Stimulated activated CD8-positive, alpha-beta memory T cell treated with anti-CD3 and anti-CD28 coated beads, Interleukin-15, amount 100 ng/mL, for 4 hours (primary cell): Measurements from ENCODE around the gene KCNAB1.
"Not testable (repeated sequence)": the region's sequence is repeated elsewhere in the genome, so short reads cannot be mapped to it uniquely, and the experiment has no call there.

Experiments used
- DNase-seq, 2 donors: peaks; one replicate each; pipeline ENCODE4 v3.0.0-alpha.2; 2020; ENCODE audit warnings: low read depth in 2 of 2

The KCNAB1 gene

DNA sequence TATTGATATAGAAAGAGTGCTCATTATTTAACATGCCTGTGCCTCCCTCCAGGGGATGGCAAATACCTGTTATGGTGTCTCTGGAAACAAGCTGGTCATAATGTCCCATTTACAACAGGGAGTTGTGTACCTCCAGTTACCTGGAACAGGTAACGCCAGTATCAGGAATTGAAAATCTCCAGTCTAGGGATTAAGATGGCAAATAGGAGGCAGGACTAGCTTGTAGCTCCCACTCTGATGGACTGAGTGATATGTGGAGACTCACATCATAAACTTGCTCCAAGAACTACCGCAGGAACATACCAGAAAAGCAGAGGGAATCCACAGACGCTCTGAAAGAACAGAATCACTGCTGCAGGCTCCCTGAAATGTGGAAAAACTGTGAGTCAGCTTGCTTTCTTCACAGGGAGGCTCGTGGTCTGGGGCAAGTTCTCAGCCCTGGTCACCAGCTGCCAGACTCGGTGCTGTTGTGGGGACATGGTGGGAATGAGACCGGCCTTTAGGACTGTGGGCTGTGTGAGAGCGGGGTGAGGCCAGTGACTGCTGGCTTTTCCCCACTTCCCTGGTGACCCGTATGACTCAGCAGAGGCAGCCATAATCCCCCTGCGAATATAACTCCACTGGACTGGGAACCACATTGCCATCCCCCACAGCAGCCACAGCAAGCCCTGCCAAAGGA, 97.4 kb downstream of the KCNAB1 start:
- no peak for DNase-seq

DNA sequence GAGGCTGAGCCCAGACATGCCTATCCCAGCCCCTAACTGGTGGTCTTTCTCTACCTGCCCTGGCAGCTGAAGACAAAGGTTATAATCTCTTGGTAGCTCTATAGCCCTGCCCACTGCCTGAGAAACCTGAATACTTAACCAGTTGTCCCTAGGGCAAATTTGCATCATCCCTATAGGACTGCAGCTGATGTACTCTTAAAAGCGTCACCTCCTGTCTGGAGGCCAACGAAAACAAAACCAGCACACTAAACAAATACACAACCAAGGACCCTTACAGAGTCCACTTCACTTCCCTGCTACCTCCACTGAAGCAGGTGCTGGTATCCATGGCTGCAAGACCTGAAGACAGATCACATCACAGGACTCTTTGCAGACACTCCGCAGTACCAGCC, 98.0 kb downstream of the KCNAB1 start:
- DNase-seq = no peak

DNA sequence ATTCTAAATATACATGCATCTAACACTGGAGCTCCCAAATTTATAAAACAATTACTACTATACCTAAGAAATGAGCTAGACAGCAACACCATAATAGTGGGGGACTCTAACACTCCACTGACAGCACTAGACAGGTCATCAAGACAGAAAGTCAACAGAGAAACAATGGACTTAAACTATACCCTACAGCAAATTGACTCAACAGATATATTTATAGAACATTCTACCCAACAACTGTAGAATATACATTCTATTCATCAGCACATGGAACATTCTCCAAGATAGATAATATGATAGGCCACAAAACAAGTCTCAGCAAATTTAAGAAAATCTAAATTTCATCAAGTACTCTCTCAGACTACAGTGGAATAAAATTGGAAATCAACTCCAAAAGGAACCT, 102.0 kb downstream of the KCNAB1 start:
- not testable (repeated sequence) for DNase-seq

DNA sequence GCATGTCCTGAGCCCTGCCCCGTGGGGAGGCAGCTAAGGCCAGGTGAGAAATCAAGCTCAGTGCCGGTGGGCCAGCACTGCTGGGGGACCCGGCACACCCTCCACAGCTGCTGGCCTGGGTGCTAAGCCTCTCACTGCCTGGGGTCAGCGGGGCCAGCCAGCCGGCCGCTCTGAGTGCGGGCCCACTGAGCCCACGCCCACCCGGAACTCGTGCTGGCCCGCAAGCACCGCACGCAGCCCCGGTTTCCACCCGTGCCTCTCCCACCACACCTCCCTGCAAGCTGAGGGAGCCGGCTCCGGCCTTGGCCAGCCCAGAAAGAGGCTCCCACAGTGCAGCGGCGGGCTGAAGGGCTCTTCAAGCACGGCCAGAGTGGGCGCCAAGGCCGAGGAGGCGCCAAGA, 103.7 kb downstream of the KCNAB1 start:
- DNase-seq = not testable (repeated sequence)

DNA sequence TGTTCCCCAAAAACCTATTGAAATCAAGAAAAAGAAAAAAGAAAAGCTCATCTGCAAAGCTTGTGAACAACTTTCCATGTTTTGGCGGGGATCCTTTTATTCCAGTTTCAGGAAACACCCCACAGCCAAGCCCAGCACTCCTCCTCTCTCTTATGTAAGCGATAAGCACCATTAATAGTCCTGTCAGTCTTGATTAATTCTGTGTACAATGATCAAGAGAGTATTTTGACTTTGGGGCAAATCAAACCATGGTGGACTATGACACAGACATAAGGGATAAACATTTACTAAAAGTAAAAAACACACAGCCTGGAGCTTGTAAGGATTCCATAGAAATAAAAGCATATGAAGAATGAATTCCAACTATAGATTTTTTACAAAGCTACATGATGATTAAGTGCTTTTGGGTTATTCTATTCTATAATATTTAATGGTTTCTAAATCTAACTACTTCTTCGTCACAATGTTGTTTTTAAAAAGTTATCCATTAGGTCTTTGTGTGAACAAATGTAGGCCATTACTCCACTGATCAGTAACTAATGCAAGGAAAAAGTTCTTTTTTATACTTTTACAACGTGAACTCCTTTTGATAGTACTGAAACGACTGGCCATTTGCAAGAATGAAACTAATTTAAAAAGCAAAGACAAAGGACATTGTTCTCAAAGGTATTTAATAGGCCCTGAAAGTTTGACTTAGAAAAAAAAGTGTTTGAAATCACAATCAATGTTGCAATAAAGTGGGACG, 106.5 kb downstream of the KCNAB1 start:
- DNase-seq = no peak

DNA sequence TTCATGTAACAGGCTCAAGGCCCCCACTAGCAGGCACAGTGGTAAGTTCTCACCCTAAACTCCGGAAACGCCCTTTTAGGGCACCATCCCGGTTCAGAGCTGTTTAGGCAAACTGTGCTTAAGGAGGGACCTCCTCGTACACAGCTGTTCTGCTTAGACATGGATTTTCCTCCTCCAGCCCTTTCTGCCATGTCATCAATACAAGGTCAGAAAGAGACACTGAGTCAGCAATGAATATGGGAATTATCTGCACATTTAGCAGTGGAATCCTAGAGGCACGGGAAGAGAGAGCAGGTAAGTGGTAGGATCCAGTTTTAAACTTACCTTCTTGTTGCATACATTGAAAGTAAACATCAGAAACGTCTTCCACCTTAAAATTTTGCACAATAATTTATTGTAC, 107.3 kb downstream of the KCNAB1 start:
- DNase-seq = no peak

DNA sequence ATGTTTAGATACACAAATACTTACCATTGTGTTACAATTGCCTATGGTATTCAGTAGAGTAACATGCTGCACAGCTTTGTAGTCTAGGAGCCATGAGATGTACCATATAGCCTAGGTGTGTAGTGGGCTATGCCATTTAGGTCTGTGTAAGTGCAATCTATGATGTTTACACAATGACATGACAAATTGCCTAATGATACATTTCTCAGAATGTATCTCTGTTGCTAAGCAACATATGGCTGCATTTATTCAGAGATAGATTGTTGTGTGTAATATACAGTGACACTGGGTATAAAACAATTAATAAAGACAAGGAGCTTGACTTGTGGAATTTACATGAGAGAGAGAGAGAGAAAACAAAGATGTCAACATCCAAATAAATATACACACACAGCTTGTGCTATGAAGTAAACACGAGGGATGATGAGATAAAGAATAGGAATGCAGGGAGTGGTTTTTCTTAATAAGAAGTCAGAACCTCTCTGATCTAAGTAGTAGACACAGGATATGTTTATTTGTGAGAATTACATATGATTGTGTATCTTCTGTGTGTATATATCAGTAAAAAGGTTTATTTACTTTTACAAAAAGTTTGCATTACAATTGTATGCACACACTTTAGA, 110.0 kb downstream of the KCNAB1 start:
- DNase-seq = no peak

DNA sequence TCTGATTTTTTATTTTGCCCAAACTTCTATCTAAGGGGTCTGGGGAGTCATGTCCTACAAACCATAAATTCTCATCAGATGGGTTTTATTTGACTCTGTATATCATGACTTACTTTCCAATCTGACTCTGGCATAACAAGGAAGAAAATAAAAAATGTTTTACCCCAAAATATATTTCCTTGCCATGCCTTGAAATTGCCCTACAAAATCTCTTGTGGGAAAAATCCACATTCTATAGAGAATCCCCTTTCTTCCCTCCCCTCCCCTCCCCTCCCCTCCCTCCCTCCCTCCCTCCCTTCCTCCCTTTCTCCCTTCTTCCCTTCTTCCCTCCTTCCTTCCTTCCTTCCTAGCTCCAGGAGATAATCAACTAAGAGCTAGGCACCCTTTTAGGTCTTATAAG, 110.8 kb downstream of the KCNAB1 start:
- not testable (repeated sequence) for DNase-seq

DNA sequence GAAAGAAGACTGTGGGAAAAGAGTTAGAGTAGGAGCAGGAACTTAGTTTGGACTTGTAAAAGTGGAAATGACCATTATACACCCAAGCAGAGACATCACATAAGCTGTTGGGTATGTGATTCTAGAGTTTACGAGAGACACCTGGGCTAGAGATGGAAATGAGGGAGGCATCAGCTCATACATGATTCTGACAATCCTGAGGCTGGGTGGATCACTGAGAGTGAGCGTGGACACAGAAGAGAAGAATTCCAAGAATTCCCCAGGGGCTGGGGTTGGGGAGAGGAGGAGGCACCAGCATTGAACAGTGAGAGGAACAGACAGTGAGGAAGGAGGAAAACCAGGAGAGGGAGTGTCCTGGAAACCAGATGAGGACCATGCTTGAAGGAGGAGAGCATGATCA, 113.5 kb downstream of the KCNAB1 start:
- DNase-seq = no peak

DNA sequence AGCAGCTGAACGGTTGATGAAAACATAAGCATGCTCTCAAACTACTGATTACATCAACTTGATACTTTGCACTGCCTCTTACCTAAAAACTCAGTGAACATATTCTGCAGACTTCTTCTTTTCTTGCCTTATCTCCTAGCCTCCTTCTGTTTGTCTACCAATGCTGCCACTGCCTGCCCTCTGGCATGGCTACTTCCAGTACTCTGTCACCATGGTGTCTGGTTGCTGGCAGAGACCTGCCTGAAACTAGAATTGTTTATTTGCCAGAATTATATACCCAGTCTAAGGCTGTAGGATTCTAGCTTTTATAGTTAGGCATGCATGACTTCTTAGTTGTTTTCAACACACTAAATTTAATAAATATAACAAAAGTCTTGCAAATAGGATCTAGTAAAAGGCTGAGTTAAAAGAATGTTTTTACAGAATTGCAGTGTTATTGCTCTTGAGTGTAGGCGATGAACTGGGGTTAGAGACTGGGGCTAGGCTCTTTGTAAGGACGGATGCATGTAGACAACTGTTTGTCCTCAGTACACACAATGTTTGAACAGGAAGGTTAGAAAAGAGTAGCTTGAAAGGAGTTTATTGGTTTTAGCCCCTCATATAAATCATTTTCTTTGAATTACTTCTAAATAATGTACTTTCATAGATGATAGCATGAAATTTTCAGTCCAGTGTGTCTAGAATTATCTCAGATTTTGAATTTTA, 116.3 kb downstream of the KCNAB1 start:
- no peak for DNase-seq

DNA sequence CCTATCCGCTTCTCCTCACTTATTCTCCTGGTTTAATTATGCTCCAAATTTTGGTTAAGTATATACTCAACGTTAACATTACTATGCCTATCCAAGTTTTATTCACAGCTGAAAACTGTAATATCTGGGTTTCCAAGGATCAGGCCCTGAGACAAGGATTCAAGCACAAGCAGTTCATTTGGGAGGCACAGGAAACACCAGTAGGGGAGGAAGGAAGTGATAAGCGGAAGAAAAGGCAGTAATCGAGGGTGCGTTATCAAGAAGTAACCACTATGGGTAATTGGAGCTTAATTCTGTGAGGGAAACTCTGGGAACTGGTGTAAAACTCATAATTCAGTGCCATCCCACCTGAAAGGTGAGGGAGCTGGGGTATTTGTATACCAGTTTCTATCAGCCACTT, 120.3 kb downstream of the KCNAB1 start:
- no peak for DNase-seq

DNA sequence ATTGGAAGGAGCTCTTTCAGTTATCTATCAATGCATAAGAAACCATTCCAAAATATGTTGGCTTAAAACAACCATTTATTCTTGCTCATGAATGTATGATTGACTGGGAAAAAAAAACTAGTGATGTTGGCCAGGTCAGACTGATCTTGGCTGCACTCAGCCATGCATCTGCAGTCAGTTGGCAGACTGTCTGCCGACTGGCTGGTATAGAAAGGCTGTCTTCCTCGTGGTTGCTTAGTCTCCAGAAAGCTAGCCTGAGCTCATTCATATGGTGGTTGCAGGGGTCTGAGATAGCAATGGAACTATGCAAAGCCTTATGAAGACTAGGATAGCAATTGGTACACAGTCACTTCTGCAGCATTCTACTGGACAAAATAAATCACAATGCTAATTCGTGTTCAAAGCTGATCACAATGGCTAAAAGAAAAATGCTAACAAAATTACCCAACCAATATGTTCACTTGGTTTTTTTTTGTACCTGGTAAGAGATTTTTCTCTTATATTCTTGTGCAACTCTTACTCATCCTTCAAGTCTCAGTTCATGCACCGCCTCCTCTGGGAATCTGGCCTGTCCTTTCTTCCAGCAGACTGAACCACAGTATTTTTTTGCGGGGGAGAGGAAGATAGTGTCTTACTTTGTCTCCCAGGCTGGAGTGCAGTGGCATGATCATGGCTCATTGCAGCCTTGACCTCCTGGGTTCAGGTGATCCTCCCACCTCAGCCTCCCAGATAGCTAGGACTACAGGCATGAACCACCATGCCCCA, 126.8 kb downstream of the KCNAB1 start:
- DNase-seq = no peak

DNA sequence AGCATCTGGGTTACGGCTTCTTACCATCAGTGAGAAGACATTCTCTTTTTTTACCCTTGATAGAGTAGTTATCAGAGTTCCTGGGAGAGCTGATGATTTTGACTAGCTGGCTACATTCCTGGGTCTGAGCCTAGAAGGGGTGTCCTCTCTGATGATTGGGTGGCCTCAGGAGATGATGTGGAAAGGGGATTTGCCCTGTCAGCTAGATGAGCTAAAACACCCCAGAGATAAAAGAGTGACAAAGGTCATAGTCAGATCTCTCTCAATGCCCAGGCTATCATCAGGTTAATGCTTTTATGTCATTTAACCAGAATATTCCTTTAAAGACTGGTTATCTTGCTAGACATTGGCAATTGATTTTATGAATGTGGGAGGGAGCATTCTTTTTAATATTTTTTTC, 130.2 kb downstream of the KCNAB1 start:
- no peak for DNase-seq

DNA sequence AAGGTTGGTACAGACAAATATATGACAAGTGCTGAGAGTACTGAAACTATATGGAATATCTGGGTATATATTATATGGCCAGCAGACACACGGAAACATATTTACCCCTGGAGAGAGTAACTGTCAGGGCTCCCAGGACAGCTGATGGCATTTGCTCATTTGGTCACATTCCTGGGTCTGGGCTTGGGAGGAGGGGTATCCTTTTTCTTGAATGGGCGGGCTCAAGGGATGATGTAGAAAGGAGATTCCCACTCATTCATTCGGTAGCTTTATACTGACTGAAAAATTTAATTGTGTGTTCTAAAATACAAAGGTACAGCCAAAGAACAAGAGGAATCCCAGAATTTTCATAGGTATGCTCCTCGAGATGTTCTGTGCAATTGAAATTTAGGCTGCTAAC, 131.0 kb downstream of the KCNAB1 start:
- DNase-seq = no peak

DNA sequence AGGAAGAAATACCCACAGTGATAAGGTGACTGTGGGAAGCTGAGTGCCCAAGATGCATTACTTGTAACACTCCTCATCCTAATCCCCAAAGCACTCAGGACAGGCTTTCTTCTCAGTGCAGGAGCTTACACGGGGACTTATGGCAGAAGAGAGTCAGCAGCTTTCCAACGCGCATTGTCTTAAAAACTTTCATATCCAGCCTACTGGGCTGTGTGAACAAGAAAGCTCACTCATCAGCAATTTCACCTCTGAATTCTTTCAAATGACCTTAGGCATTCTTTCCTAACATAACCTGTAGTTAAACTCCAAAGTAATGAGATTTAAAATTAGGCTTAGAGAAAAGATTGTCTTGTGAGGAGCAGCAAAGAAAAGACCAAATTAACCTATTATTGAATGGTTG, 132.3 kb downstream of the KCNAB1 start:
- no peak for DNase-seq

DNA sequence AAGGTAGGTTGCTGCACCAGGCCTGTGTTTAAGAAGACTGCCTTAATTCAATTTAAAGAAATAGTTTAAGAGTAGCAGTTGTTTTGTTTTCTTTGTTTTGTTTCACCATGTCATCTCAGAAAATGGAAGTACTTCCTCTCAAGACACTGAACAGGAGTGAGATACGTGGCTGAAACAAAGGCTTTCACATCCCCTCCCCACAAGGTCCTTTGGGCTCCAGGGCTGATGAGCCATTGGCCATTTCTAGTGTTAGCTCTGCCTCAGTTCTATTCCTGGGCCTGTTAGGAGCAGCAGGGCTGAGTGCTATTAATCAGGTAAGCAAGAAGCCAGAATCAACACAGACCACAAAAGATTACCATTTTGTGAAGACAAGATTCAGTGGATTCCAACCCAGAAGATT, 132.8 kb downstream of the KCNAB1 start:
- no peak for DNase-seq

DNA sequence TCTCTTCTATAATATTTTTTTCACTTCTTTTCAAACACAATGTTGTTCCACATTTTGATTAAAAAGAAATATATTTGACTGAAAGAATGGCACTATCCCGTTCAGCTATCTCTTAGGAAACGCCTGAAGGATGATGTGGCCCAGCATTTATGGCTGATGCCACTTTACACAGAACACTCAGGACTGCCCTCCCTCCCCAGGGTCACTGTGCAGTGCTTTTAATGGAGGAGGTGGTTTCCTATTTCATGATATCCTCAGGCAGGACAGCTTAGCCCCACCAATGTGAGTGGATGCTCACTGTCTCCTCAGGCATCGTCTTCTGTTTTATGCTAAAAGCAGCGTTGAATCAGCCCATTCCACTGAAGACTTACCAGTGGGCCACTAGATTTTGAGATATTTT, 135.9 kb downstream of the KCNAB1 start:
- no peak for DNase-seq

DNA sequence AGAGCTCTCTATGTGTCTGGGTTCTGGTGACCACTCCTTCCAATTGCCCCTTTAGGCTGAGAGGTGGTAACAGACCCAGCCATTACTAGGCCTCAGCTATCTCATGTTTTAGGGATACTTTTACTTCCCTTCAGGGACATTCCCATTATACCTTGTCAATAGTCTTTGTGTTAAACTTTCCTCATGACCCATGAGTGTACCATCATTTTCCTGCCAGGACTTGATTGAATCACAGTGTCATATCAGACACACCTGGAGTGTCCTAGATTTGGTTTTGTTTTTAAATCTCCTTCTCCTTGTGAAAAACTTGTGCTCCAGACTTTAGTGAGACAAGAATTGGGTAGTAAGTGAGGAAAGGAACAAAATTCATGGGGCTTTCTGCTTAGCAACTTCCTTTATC, 136.6 kb downstream of the KCNAB1 start:
- DNase-seq = no peak

DNA sequence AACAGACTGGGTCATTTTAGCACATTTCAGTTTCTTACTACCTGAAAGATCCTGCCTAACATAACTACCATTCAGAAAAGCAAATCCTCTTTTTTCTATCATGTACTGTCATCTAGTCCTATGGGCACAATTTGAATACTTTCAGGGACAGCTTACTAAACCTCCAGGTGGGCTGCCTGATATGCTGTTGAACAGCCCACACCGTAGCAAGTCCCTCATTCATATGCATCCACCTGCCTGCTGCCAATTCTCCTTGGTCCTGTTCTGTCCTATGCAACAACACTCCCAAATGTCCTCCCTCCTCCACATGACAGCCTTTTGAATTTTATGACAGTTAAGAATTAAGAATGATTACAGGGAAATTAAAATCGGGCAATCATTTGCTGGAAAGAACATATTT, 137.9 kb downstream of the KCNAB1 start:
- DNase-seq = no peak

DNA sequence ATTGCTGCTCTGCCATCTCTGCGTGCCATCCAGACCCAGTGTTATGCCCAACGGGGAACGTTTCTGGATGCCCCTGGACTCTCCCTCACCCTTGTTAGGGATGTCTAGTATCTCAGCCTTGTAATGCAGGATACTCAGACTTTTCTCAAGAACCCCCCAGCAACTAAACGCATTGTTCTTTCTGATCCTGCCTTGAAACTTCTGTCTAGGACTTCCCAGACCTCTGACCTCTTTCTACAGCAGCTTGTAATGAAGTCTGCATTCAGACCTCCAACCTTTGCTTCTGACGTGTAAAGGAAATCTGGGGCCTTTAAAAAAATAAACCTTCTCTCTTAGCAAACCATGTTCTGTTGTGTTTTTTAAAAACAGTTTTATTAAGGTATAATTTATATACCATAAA, 139.5 kb downstream of the KCNAB1 start:
- no peak for DNase-seq

DNA sequence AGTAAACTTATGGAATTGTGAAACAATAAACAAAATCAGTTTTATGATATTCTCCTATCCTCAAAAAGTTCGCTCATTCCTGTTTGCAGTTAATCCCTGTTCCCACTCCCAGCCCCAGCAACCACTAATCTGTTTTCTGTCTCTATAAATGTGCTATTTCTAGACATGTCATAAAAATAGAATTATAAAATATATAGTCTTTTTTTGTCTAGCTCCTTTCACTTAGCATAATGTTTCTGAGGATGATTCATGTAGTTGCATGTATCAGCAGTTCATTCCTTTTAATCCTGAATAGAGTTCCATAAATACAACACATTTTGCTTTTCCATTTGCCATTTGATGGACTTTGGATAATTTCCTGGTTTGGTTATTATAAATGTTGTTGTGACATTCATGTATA, 140.0 kb downstream of the KCNAB1 start:
- DNase-seq = no peak

DNA sequence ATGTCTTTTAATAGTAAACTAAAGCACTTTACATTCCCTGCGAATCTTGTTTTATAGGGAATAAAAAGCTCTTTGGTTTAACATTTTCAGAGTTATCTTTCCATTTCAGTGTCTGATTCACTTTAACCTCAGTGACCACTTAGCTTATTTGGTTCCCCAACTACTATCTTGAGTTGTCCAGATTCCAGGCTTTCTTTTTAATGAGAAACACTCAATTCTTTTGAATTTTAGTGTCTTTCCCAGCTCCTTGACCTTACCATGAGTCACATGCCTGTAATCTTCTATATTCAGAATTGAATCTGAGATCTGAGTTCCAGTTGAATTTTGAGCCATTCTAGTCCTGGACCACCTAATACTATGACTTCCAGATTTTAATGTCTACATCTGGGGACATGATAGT, 144.4 kb downstream of the KCNAB1 start:
- no peak for DNase-seq
